HG02884 (cell line): ENCODE results near the gene OR14I1.

ENCODE experiments used
- ATAC-seq: cut with Tn5 transposase; IDR thresholded peaks from one replicate; pipeline ENCODE4 v1.9.1; 2021; ENCODE audit warnings: mild to moderate bottlenecking, moderate library complexity; ENCODE audit not compliant: unreplicated experiment

The OR14I1 gene

GRCh38 chr1:248702714-248703113 is at the start of gene OR14I1:
OR14I1 (minus strand) TSS chr1:248702766.
- no peak for ATAC-seq

GRCh38 chr1:248751635-248752034 is 49.1 kb upstream of the OR14I1 start:
- ATAC-seq = no peak

- no peak for ATAC-seq
Observed at GRCh38 chr1:248751142-248751541, 48.6 kb upstream of the OR14I1 start.

- ATAC-seq = no peak
Observed at GRCh38 chr1:248750496-248750895, 47.9 kb upstream of the OR14I1 start.

DNA sequence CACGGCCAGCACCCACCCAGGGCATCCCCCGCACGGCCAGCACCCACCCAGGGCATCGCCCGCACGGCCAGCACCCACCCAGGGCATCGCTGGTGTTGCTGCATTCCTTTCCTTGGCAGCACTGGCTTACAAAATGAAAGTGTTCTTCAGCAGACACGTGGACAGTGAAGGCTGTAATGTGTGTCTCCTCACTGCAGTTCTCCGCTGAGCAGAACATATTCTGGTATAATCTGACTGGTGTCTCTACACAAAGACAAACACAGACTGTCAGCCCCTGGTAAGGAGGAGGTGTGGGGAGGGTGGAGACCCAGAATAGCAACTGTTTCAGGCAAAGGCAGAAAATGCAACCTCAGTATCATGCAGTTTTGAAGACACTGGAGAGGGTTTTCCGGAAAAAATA is 45.6 kb upstream of the OR14I1 start:
- no peak for ATAC-seq

DNA sequence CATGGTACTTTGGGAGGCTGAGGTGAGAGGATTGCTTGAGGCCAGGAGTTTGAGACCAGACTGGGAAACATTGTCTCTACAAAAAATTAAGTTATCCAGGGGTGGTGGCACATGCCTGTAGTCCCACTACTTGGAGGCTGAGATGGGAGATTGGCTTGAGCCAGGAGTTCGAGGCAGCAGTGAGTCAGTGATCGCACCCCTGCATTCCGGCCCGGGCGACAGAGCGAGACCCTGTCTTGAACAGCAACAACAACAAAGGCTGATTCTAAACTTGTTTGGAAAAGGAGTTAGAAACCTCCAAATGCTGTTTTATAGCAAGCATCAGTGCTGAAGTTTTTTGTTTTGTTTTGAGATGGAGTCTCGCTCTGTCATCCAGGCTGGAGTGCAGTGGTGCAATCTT is 38.3 kb upstream of the OR14I1 start:
- no peak for ATAC-seq

DNA sequence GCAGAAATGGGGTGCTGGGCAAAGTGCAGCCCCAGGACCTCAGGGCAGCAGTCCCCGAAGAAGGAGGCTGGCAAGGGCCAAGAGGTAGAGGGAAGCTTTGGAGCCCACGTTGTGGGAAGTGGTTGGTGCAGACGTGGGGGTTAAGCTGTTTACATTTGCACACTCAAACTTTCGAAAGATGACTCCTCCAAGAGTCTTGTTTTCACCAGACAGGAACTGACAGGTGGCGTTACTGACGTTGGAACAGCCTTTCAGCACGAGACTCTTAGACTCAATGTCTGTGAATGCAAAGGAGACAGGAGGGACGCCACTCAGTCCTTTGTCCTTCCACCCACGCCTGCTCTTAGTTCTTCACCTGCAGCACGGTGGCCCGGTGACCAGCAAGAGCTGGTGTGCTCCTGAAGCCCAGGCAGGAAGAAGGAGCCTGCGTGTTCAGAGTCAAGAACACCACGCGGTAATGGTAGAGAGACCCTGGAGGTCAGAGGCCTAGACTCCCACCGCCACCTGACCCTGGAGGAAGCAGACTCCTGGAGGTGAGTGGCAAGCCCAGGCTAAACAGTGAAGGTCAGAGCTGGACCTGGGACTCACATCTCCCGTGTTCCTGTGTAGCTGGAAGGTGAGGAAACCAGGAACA is 37.1 kb upstream of the OR14I1 start:
- no peak for ATAC-seq

DNA sequence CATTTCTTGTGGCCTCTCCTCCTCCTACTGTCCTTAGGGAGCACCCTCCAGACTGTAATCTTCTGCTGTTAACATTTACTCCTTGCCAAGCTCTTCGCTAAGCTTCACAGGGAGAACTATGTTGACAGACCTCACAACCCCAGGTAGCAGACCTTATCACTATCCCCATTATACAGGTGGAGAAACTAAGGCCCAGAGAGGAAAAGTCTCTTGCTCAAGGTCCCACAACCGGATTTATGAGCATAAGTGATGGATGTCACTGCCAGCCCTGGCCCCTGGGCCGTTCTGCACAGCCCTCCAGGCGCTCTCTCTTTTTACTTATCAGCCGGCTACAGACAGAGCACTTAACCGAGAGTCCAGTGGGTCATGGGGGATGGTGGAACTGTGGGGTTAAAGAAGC is 34.9 kb upstream of the OR14I1 start:
- ATAC-seq = no peak

DNA sequence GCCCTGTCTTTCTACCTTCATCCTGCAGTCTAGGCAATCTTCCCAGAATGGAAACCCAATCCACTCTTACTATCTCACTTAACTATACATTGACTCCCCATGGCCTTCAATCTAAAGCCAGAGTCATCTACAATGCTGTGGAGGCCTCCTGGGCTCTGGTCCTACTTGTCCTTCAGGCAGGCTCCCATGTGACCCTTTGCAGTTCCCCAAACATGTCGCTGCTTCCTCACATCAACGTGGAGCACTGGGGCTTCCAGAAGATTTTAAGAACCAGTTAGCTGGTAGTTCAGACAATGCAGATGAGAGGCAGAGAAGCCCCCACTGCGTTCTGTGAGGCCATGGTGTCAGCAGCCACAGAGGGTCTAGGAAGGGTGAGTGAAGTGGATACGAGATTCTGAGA is 34.4 kb upstream of the OR14I1 start:
- no peak for ATAC-seq

DNA sequence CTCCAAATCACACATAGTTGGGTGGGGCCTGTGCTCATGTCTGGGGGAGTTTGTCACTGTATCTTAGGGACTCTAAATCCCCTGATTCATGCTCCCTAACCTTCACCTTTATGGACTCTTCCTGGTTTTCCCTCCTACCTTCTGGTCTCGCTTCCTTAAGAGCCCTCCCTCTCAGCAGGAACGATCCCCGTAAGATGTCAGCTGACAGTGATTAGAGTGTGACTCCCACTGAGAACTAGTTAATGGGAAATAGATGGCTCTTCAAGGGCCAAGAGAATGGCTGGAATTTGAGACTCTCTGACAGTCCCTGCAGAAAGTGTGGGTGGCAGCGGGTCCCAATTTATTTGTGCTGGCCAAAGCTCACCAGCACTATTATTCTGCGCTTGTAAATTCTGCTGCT is 31.0 kb upstream of the OR14I1 start:
- no peak for ATAC-seq

- no peak for ATAC-seq
Observed at GRCh38 chr1:248730507-248731335, 28.2 kb upstream of the OR14I1 start.

- ATAC-seq = no peak
Observed at GRCh38 chr1:248714248-248714647, 11.7 kb upstream of the OR14I1 start.

GRCh38 chr1:248710305-248710900 is 7.8 kb upstream of the OR14I1 start:
- ATAC-seq = no peak

DNA sequence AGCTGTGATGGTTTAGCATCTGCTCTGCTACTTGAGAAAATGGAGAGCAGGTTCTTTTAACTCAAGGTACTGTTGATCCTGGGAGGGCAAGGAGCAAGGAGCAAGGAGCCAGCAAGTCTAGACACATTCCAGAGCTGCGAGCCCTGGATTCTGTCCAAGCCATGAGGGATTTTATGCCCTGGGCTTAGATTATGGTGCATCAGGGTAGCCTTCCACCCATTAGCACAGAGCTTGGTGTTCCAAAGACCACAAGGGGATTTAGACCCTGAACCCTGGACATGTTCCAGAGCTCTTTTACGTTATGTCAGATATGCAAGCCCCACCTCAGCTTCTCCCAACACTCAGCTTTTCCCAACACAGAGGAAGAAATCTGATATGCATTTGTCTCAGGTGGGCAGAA is 2.0 kb upstream of the OR14I1 start:
- no peak for ATAC-seq

GRCh38 chr1:248703674-248704073 is 1.1 kb upstream of the OR14I1 start:
- ATAC-seq = no peak

DNA sequence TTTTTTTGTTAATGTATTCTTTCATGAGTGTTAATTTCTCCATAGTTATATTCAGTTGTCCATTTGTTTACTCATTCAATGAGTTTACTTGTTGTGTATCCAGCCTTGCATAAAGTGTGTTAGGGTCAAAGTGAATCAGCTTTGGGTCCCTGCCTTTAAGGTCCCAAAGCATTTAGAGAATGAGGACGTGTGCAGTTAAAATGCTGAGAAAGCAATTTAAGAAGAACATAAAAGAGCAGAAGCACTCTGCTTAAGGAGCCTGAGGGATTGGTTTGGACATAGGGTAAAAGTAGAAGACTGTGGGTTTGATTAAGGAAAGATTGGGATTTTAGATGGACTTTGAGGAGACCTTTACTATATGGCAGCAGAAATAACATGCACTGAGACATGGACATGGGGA is 3.5 kb downstream of the OR14I1 start:
- no peak for ATAC-seq

GRCh38 chr1:248697907-248698306 is 4.7 kb downstream of the OR14I1 start:
- ATAC-seq = no peak

DNA sequence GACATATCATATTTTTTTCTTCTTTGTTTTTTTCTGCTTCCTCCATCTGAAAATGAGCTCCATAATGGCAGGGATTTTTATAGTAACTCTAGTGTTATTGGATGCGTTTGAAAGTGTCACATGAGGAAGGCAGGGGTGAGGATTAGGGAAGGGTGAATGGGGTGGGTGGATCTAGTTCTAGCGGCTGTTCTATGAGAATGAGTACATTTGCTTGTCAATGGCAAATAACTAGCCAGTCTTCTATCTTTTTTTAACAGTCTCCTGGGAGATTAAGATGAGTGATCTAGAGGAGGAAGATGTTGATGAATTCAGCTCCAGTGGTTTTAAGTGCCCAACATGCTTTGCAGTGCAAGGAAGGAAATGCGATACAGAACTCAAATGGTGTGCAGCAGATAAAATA is 5.8 kb downstream of the OR14I1 start:
- ATAC-seq = no peak

DNA sequence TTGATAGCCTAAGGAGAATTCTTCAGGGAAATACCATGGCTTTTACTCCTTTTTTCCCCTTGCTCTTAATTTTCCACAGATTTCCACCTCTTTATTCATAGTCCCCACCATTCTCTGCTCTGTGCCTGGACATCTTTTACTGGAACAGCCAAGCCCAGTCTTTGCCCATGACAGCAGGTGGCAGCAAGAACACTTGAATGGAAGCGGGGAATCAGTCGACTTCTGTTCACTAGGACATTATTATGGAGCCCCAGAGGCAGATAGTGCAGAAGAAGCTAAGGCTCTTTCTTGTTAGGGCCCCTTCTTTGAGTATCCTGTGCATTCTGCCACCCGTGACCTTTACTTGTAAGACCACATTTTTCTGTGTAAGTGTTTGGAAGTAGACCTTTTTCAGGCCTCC is 6.3 kb downstream of the OR14I1 start:
- ATAC-seq = no peak

DNA sequence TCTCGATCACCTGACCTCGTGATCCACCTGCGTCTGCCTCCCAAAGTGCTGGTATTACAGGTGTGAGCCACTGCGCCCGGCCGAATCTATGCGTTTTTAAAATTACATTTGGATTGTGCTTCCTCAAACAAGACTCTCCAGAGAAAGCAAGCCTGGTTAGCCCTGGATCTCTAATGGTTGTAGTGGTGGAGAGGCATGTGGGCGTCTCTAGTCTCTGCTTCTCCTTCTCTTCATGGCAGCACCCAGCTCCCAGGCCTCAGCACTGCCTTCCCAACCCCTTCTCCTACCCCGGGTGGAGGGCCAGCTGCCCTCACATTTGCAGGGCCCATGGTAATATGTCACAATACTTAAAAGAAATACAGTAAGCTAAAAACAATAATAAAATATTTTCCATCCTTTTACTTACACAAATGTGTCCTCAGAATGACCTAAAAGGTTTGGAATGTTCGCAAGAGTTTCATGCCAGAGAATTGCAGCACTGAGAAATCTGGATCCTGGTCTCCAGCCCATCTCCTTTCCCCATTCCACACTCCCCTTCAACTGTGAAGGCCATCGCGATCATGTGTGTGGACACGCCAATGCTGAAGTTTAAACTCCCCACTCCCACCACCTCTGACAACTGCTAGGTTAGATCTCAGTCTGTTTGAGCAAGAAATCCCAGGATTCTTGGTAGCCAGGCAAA is 7.0 kb downstream of the OR14I1 start:
- ATAC-seq = no peak

DNA sequence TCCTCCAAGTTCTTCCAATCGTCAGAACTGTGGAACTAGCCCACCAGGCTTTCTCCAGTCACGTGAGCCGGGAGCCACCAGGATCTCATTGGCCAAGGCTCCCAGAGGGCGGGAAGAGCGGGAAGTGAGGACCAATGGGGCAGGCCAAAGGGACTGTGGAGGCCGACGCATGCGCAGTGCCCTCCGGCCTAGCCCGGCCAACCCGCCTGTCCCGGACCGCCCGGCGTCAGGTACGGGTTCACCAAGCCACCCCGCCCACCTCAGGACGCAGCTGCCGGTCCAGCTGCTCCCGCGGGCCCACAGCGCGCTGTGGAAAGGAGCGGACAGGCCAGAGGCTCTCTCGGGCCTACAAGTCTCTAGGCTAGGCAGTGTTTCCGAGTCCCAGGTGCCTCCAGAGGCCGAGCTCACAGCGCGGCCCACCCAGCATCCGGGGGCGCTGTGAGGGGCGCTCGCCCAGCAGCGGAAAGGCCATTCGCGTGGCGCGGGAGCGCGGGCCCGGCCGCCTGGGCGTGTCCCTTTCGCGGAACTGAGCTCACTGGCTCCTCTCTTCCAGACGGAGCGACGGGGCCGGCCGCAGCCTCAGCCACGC is 10.9 kb downstream of the OR14I1 start:
- ATAC-seq = no peak
